NCI-H2081 treated with DMSO at 0.1 percent for 48 hours (cell line): ENCODE data around the gene SPON2.

Experiments used
- DNase-seq: peaks from one replicate; lab custom pipeline; 2025; lab: John Stamatoyannopoulos, UW

SPON2 gene

GRCh38 chr4:1172971-1173757 lies 781 bp upstream of the SPON2 start:
- no peak for DNase-seq

DNA sequence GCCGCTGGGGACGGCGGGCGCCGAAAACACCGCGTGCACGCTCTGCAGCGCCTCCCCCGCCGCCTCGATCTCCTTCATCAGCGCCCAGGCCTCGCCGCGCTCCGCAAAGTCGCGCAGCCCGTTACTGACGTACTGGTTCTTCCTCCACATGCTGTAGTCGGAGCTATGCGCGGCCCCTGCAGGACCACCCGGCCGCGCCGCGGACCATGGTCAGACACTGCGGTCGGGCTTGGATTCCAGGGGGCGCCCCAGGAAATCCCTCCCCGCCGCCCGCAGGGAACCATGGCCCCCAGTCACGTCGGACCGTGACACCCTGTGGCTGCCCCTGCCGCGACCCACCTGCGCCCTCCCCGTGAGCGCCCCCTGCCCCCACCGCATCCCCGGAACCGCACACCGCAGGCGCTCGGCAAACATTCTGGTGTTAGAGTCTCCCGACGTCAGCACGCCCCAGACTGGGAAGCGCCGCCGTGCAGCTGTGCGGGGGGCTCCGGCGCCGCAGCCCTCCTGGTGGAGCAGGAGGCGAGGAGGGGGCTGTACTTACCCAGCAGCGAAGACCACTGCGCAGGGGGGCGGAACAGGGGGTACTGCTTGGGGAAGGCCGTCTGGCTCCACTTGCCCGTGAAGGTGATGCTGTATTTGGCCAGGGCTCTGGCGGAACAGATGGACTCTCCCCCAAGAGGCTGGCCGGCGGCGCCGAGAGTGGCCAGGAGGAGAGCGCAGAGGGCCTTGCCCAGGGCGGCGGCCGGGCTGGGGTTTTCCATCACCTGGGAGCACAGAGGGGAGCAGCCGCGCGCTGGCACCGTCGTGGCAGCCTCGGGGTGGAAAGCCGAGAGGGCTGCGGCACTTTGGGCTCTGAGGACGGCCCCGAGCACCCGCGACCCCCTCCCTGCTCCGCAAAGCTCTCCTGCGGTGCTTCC lies 814 bp downstream of the SPON2 start:
- DNase-seq, result no peak

DNA sequence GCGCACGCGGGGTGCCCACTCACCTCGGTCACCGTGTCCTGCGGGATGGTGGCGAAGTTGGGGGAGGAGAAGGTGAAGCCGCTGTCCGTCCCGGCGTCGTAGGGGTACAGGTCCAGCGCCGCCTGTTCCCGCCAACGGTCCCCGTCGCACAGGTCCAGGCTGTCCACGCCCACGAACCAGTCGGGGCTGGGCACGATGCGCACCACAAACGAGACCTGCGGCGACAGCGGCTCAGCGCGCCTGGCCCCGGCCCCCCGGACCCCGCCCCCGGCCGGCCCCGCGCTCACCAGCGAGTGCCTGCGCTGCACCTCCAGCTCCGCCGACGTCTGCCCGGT lies 1.4 kb downstream of the SPON2 start:
- DNase-seq, result no peak

GRCh38 chr4:1170156-1170975 lies 2.0 kb downstream of the SPON2 start:
- no peak for DNase-seq

GRCh38 chr4:1169691-1170096 lies 2.7 kb downstream of the SPON2 start:
- DNase-seq, result no peak

DNA sequence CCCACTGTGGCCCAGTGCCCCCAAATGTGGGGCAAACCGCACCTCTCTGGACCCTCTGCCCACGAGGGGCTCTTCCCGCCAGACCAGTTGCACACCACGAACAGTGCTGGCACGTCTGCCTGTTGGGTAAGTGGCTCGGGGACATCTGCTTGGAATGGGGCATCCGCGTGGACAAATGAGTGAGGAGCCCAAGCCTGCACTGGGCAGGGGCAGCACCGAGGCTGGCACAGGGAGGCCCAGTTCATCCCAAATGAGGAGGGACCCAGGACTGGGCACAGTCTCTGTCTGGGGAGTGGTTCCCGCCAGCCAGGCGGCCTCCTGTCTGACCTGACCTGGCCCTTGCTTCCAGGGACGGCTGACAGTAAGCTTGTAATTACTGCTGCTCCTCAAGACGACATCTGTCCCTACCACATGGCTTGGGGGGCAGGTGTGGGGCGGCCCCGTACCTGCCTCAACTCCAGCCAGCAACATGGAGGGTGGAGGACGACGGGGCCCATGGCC lies 3.2 kb downstream of the SPON2 start:
- DNase-seq, result no peak

DNA sequence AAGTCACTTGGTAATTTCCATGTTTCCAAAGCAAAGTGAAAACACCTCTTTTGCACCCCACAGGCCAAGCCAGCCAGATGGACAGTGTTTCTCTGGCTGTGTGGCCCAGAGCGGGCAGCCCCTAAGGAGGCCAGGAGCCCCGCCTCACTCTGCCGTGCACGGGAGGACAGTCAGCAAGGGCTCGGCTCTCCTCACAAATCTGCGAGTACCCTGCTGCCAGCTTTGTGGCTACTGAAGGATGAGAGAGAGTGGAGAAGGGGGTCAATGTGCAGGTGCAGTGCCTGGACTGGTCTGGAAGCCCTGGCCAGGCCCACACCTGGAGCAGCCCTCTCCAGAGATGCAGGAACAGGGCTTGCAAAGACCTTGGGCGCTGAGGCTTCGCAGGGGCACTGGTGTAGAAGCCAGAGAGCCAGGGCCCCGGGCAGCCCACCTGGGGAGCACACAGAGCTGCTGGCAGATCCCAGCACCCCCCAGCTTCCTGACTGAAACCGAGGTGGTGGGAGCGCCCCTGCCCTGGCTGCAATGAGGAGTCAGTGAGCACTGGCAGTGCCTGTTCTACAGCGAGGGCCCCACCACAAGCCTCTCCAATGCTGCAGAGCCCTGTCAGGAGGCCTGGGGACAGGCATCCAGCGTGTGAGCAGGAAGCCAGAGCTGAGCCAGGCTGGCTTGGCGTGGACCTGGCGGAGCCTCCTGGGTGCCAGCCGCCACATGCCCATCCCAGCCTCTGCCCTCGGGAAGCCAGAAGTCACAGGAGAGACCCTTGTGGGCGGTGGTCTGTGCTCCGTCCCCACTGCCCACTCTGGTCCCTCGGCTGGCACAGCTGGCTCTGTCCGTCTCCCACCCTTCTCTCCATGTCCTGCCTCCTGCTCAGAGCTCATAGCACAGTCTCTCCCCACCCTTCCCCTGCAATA lies 3.9 kb downstream of the SPON2 start:
- no peak for DNase-seq

- peak; percentile 16 for DNase-seq
Observed at GRCh38 chr4:1167244-1167949, 5.0 kb downstream of the SPON2 start.

DNA sequence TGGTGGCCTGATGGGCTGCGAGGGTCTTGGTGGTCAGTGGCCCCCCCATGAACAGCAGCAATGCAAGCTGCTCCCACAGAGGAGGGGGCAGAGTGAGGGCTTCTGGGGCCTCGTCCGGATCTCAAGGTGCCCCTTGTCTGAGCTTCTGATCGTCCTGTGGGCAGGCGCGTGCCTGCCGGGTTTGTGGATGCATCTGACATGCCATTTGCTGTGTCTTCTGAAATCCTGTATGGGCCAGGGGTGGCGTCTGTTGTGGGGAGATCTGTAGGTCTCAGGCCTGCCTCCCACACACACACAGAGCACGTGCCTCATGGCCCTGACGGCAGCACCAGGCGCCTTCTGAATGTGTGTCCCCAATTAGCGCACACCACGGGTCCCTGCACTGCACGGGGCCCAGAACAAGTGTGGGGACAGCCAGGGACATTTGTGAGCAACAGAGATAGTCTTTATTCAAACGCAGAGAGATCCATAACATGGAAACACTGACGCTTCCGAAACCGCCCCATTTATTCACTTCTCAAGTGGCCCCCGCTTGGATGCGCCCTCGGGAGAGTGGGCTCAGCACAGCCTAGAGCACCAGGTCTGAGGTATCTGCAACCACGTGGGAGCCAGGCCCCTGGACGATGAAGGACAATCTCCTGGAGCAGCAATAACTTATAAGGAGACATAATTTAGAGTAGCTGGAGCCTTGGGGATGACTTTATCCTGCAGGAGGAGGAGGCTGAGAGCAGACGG lies 5.7 kb downstream of the SPON2 start:
- no peak for DNase-seq

GRCh38 chr4:1164956-1165545 lies 7.3 kb downstream of the SPON2 start:
- no peak for DNase-seq

DNA sequence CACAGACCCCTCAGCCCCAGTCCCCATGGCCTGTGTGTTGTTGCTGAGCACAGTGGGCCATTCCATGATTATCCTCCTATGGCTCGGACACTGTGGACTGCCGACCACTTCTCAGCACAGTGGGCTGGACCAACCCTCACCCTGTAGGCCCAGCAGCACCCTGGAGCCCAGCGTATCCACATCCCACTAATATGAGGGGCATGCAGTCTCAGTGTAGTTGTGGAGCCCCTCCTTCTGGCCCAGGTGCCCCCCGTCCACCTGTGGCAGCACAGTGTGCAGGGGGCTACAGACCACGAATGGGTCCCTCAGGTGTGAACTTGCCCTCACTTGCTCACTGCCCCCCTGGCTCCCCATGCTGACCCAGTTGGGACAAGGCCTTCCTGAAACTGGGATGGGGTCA lies 7.9 kb downstream of the SPON2 start:
- no peak for DNase-seq

GRCh38 chr4:1164040-1164439 lies 8.3 kb downstream of the SPON2 start:
- DNase-seq, result no peak

GRCh38 chr4:1160351-1160750 lies 12.0 kb downstream of the SPON2 start:
- DNase-seq, result no peak

- DNase-seq, result no peak
Observed at GRCh38 chr4:1156069-1156468, 16.3 kb downstream of the SPON2 start.

GRCh38 chr4:1155314-1155713 lies 17.1 kb downstream of the SPON2 start:
- no peak for DNase-seq

DNA sequence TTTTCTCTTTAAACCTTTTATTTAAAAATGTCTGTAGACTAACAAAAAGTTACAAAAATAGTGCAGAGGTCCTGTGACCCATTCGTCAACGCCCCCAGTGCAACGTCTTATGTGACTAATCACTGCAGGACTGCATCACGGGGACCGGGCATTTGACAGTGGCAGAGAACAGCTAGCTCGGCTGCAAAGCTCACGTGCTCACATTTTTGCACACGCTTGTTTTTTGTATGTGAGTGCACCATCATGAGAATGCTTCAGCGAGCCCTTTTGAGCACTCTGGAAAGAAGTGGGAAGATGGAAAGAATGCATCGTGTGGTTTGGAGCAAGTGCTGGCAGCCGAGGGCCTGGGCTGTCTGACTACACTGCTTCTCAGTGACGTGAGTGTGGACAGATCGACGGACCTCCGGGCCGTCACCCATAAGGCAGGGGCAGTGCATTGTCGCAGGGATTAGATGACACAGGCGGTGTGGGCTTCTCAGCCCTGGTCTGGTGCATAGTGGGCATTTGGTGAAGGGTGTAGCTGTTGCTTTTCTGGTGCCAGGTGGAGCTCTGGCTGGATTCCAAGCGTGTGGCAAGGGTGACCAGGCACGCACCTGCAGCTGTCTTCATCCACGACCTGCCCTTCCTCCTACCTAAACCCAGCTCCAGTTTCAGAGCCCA lies 17.7 kb downstream of the SPON2 start:
- no peak for DNase-seq

- no peak for DNase-seq
Observed at GRCh38 chr4:1154126-1154522, 18.3 kb downstream of the SPON2 start.

GRCh38 chr4:1153567-1154090 lies 18.8 kb downstream of the SPON2 start:
- DNase-seq, result no peak

GRCh38 chr4:1152290-1152689 lies 20.1 kb downstream of the SPON2 start:
- no peak for DNase-seq
